Keratinocyte (primary cell): Measurements from ENCODE around the gene LAMB4. TPM values are rescaled to one million over a fixed set of nuclear protein-coding genes. Genes with fewer than 3 reads are reported as not detected.

Experiments
- DNase-seq: peaks from one replicate; pipeline ENCODE4 v3.0.0-alpha.2; 2011; ENCODE audit warnings: low read depth, missing footprints, low spot score
- FAIRE-seq: peaks from 2 replicates; lab custom pipeline; 2011; peaks lifted over from hg19 to GRCh38; lab: Jason Lieb, UNC
- H2AFZ ChIP-seq: 2 replicates; pipeline ENCODE4 v1.6.0; 2012; ENCODE audit warnings: low read length, control low read depth, inconsistent platforms; ENCODE audit not compliant: control insufficient read depth
- H3K27ac ChIP-seq: 2 replicates; pipeline ENCODE4 v1.5.1; 2011; ENCODE audit warnings: low read length; ENCODE audit not compliant: control insufficient read depth, insufficient read depth
- H3K27me3 ChIP-seq: 3 replicates; pipeline ENCODE4 v1.6.0; 2011; ENCODE audit warnings: low read length; ENCODE audit not compliant: control insufficient read depth, insufficient read depth; ENCODE audit errors: extremely low read depth
- H3K36me3 ChIP-seq, 2 experiments: 2 replicates in 1 of 2; 3 replicates in 1 of 2; pipeline ENCODE4 v1.5.1; 2011; ENCODE audit warnings: low read length in 2 of 2, mild to moderate bottlenecking in 1 of 2; ENCODE audit not compliant: control insufficient read depth in 2 of 2, insufficient read depth in 2 of 2; ENCODE audit errors: extremely low read depth in 1 of 2
- H3K4me1 ChIP-seq: 3 replicates; pipeline ENCODE4 v1.5.1; 2011; ENCODE audit warnings: low read length; ENCODE audit not compliant: control insufficient read depth, insufficient read depth; ENCODE audit errors: extremely low read depth
- H3K4me2 ChIP-seq: 3 replicates; pipeline ENCODE4 v1.6.0; 2011; ENCODE audit warnings: low read depth, low read length; ENCODE audit not compliant: control insufficient read depth, insufficient read depth; ENCODE audit errors: extremely low read depth
- H3K4me3 ChIP-seq, 3 experiments: fragments of 200-600 bp in 1 of 3; sonication (generic) in 1 of 3; 2 replicates in 2 of 3; 3 replicates in 1 of 3; pipeline ENCODE4 v1.5.1; 2011 to 2016; ENCODE audit warnings: low read length in 3 of 3, mild to moderate bottlenecking in 3 of 3, control low read depth in 2 of 3, inconsistent platforms in 1 of 3, low read depth in 1 of 3, mixed read lengths in 1 of 3, mixed run types in 1 of 3, moderate library complexity in 1 of 3; ENCODE audit not compliant: control insufficient read depth in 2 of 3, insufficient read depth in 2 of 3; ENCODE audit errors: extremely low read depth in 1 of 3
- H3K79me2 ChIP-seq: 2 replicates; pipeline ENCODE4 v1.6.0; 2012; ENCODE audit warnings: low read length; ENCODE audit not compliant: control insufficient read depth, insufficient read depth
- H3K9ac ChIP-seq: 3 replicates; pipeline ENCODE4 v1.6.0; 2011; ENCODE audit warnings: low read length; ENCODE audit not compliant: control insufficient read depth, insufficient read depth; ENCODE audit errors: extremely low read depth
- H3K9me1 ChIP-seq: 3 replicates; pipeline ENCODE4 v1.6.0; 2011; ENCODE audit warnings: low read length; ENCODE audit not compliant: control insufficient read depth, insufficient read depth; ENCODE audit errors: extremely low read depth
- H3K9me3 ChIP-seq: 2 replicates; pipeline ENCODE4 v1.5.1; 2012; ENCODE audit warnings: low read depth, low read length; ENCODE audit not compliant: control insufficient read depth
- H4K20me1 ChIP-seq: 3 replicates; pipeline ENCODE4 v1.6.0; 2011; ENCODE audit warnings: low read length; ENCODE audit not compliant: control insufficient read depth, insufficient read depth; ENCODE audit errors: extremely low read depth
- EZH2 ChIP-seq: IDR thresholded peaks from one replicate; pipeline ENCODE4 v1.6.1; 2012; ENCODE audit warnings: inconsistent platforms, mild to moderate bottlenecking, low read length, moderate library complexity
- dilution Hi-C: fragments of 300-500 bp; cut with MboI; formaldehyde crosslinking; loops from one replicate; pipeline ENCODE4 v1.7.0; 2020; ENCODE audit warnings: low sequenced_read_pairs; ENCODE audit not compliant: extremely low pct_ligation_motif_present
- polyA plus RNA-seq, 5 experiments: library from polyadenylated mRNA; depleted of rRNA in 3 of 5; stranded (reverse) in 3 of 5; stranded (forward) in 1 of 5; unstranded in 1 of 5; fragments of >200 nt; gene quantifications; 1 replicate in 1 of 5; 2 replicates in 3 of 5; 3 replicates in 1 of 5; pipeline versions ENCODE4 v1.2.1 to v1.2.3, GENCODE V29; 2011 to 2012; ENCODE audit warnings: missing spikeins in 2 of 5, low read depth in 1 of 5, low replicate concordance in 1 of 5
- TF ChIP-seq, protein P1 (sequence below), 3 experiments: IDR thresholded peaks in 1 of 3; conservative IDR thresholded peaks in 1 of 3; optimal IDR thresholded peaks in 1 of 3; 2 replicates in 2 of 3; 3 replicates in 1 of 3; pipeline versions ENCODE3 to v1.5.1; 2011; ENCODE audit warnings: low read length in 3 of 3, mild to moderate bottlenecking in 3 of 3, moderate library complexity in 2 of 3, control low read depth in 1 of 3, inconsistent platforms in 1 of 3; ENCODE audit not compliant: insufficient read depth in 2 of 3; ENCODE audit errors: extremely low read depth in 1 of 3

Gene LAMB4
- polyA plus RNA-seq, 1 donor (not counting 4 experiments of a cell fraction or from before 2014, with no cell fraction given), result 3.7 TPM

GRCh38 chr7:108026116-108026515, 104.0 kb downstream of the LAMB4 start:
- Histone ChIP-seq H4K20me1 (no peaks in the 10 kb centered on the region), H3K4me2 (no peak overlapping the region), H3K4me1 (peaks cover 10% of the 10 kb centered on the region), H2AFZ (no peak overlapping the region), H3K9me1 (no peaks in the 10 kb centered on the region), H3K9me3 (no peaks in the 10 kb centered on the region), H3K36me3 (no peaks in the 10 kb centered on the region), H3K4me3 (no peak overlapping the region), H3K27ac (no peak overlapping the region), H3K79me2 (no peaks in the 10 kb centered on the region), H3K9ac (no peak overlapping the region), H3K27me3 (no peaks in the 10 kb centered on the region)
- dilution Hi-C loops, result no loop called here
- FAIRE-seq (no peak), DNase-seq (no peak)
- no peak for TF ChIP-seq EZH2
- TF ChIP-seq, protein P1, sequence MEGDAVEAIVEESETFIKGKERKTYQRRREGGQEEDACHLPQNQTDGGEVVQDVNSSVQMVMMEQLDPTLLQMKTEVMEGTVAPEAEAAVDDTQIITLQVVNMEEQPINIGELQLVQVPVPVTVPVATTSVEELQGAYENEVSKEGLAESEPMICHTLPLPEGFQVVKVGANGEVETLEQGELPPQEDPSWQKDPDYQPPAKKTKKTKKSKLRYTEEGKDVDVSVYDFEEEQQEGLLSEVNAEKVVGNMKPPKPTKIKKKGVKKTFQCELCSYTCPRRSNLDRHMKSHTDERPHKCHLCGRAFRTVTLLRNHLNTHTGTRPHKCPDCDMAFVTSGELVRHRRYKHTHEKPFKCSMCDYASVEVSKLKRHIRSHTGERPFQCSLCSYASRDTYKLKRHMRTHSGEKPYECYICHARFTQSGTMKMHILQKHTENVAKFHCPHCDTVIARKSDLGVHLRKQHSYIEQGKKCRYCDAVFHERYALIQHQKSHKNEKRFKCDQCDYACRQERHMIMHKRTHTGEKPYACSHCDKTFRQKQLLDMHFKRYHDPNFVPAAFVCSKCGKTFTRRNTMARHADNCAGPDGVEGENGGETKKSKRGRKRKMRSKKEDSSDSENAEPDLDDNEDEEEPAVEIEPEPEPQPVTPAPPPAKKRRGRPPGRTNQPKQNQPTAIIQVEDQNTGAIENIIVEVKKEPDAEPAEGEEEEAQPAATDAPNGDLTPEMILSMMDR (optimal IDR thresholded peaks at IDR 0.05 in 1 of 3, IDR thresholded peaks at IDR 0.05 in 1 of 3, conservative IDR thresholded peaks at IDR 0.05 in 1 of 3; ENCODE audit: extremely low read depth in 1 of 3, insufficient read depth in 2 of 3, low read length in 3 of 3), result no peak

DNA sequence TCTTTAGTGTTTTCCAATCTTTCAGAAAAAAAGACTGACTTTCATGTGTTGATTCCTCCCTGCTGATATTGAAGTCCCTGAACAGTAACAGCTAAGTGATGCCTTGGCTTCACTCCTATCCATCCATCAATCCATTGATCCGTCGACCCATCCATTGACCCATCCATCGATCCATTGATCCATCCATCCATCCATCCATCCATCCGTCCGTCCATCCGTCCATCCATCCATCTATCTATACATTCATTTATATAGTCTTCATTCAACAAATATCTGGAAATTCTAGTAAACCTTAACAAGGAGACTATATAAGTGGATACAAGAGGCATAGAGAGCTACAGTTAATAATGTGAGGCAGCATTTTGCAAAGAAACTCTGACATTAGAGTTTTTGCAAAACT, 105.6 kb downstream of the LAMB4 start:
- Histone ChIP-seq H3K79me2 (no peaks in the 10 kb centered on the region), H3K36me3 (no peaks in the 10 kb centered on the region), H3K9me3 (no peaks in the 10 kb centered on the region), H3K9me1 (no peaks in the 10 kb centered on the region), H3K4me2 (no peak overlapping the region), H3K4me3 (no peak overlapping the region), H3K4me1 (no peaks in the 10 kb centered on the region), H4K20me1 (no peaks in the 10 kb centered on the region), H3K27me3 (no peaks in the 10 kb centered on the region), H3K9ac (no peak overlapping the region), H2AFZ (no peak overlapping the region), H3K27ac (no peak overlapping the region)
- no peak for DNase-seq
- dilution Hi-C loops, result no loop called here
- TF ChIP-seq, protein P1 (optimal IDR thresholded peaks at IDR 0.05 in 1 of 3, IDR thresholded peaks at IDR 0.05 in 1 of 3, conservative IDR thresholded peaks at IDR 0.05 in 1 of 3; ENCODE audit: extremely low read depth in 1 of 3, insufficient read depth in 2 of 3, low read length in 3 of 3), result no peak
- TF ChIP-seq EZH2, result no peak
- no peak for FAIRE-seq
